OCI-LY7 (cell line): ENCODE results near the gene TTLL5. TPM values are rescaled to one million over a fixed set of nuclear protein-coding genes. Genes with fewer than 3 reads are reported as not detected.

Source experiments
- BruUV-seq: library from RNA; stranded (reverse); fragments of 400-500 nt; replicated peaks from 2 replicates; lab custom pipeline; 2021; lab: Mats Ljungman, UMichigan
- CTCF ChIA-PET: fragments of 300-600 bp; sonication (Branson Sonifier 250); formaldehyde crosslinking; loops from one replicate; lab custom pipeline; 2022; ENCODE audit warnings: antibody characterized with exemption; ENCODE audit not compliant: unreplicated experiment; lab: Charles Lee
- POLR2A ChIA-PET: fragments of 300-600 bp; sonication (Branson Sonifier 250); formaldehyde crosslinking; loops from one replicate; lab custom pipeline; 2022; ENCODE audit warnings: antibody characterized with exemption; lab: Charles Lee
- DNase-seq: peaks from one replicate; pipeline ENCODE4 v3.0.0-alpha.2; 2015; ENCODE audit warnings: low spot score
- H2AFZ ChIP-seq: fragments of 200-600 bp; sonication (generic), shearing (Covaris generic); 2 replicates; pipeline ENCODE4 v1.6.1; 2014; ENCODE audit warnings: mild to moderate bottlenecking, antibody characterized with exemption, low read length, moderate library complexity
- H3K27ac ChIP-seq: fragments of 200-600 bp; sonication (generic); 2 replicates; pipeline ENCODE4 v1.5.1; 2014; ENCODE audit warnings: mixed run types, low read depth, mild to moderate bottlenecking, moderate library complexity, low read length, inconsistent platforms; ENCODE audit not compliant: poor library complexity, severe bottlenecking
- H3K36me3 ChIP-seq: fragments of 200-600 bp; sonication (generic); 2 replicates; pipeline ENCODE4 v1.6.1; 2014; ENCODE audit warnings: mild to moderate bottlenecking, antibody characterized with exemption, low read length, moderate library complexity, mixed read lengths; ENCODE audit not compliant: insufficient read depth
- H3K4me1 ChIP-seq: fragments of 200-600 bp; sonication (generic); 2 replicates; pipeline ENCODE4 v1.5.1; 2014; ENCODE audit warnings: mild to moderate bottlenecking, low read length; ENCODE audit not compliant: insufficient read depth, poor library complexity, severe bottlenecking
- H3K4me2 ChIP-seq: fragments of 200-600 bp; sonication (generic); 2 replicates; pipeline ENCODE4 v1.6.1; 2014; ENCODE audit warnings: mild to moderate bottlenecking, low read length
- H3K4me3 ChIP-seq: fragments of 200-600 bp; sonication (generic); 2 replicates; pipeline ENCODE4 v1.5.1; 2014; ENCODE audit warnings: mild to moderate bottlenecking, low read depth, low read length; ENCODE audit not compliant: poor library complexity, severe bottlenecking
- H3K79me2 ChIP-seq: fragments of 200-600 bp; sonication (generic); 2 replicates; pipeline ENCODE4 v1.6.1; 2016; ENCODE audit warnings: low read depth, mild to moderate bottlenecking, low read length, moderate library complexity, mixed read lengths; ENCODE audit not compliant: insufficient read depth
- H3K9me2 ChIP-seq: fragments of 200-600 bp; sonication (generic); 2 replicates; pipeline ENCODE4 v1.6.1; 2016; ENCODE audit warnings: mild to moderate bottlenecking, low read length, mixed read lengths; ENCODE audit not compliant: insufficient read depth
- H3K9me3 ChIP-seq: fragments of 200-600 bp; sonication (generic); 2 replicates; pipeline ENCODE4 v1.6.1; 2014; ENCODE audit warnings: mild to moderate bottlenecking, mixed run types, low read length, mixed read lengths
- H4K20me1 ChIP-seq: fragments of 200-600 bp; sonication (generic); 2 replicates; pipeline ENCODE4 v1.6.1; 2014; ENCODE audit warnings: mild to moderate bottlenecking, antibody characterized with exemption, low read length, moderate library complexity, mixed read lengths; ENCODE audit not compliant: insufficient read depth
- EZH2phosphoT487 ChIP-seq: fragments of 200-600 bp; sonication (generic); IDR thresholded peaks from 2 replicates; pipeline ENCODE4 v1.6.1; 2018; ENCODE audit warnings: low read depth, borderline replicate concordance, mild to moderate bottlenecking, mixed run types, antibody characterized with exemption, low read length, moderate library complexity, mixed read lengths
- intact Hi-C: fragments of 100-400 bp; cut with micrococcal nuclease; formaldehyde crosslinking; loops from one replicate; pipeline ENCODE4 v1.10.0; 2022; ENCODE audit not compliant: unreplicated experiment
- total RNA-seq, 2 experiments: library from RNA; depleted of rRNA in 1 of 2; stranded (reverse); fragments of >200 nt in 1 of 2; shearing (Covaris generic) in 1 of 2; gene quantifications; 2 replicates each; pipeline ENCODE4 v1.2.3, GENCODE V29; 2014 to 2022
- TF ChIP-seq, protein P1 (sequence below): fragments of 200-600 bp; sonication (generic); conservative IDR thresholded peaks from 2 replicates; pipeline ENCODE4 v1.5.1; 2014; ENCODE audit warnings: mild to moderate bottlenecking, antibody characterized with exemption, low read length, moderate library complexity, mixed read lengths

TTLL5 gene
- total RNA-seq, 2 experiments from 2014 or later, result 34.3 to 55.6 TPM

DNA sequence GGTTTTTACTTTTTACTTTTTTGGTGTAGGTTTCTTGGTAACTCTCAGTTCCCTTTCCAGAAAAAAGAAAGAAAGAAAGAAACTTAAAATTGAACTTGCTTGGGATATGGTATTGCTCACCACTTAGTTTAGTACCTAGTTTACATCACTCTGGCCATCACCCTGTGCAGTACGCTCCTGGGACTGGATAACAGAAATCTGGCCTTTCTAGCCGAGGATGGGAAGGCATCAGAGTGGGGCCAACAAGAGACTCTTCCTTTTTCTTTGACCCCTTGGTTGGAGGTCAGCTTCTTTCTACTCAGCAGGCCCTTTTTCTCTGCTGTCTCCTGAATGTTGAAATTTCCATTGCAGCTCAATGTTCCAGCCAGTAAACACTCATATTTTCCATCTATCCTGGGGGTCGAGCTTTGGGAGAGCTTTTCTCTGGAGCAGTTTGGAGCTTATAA lies 164.1 kb downstream of the TTLL5 start:
- no peak overlapping the region for H3K27ac ChIP-seq
- no peak for DNase-seq
- intact Hi-C loops, result no loop called here
- ChIA-PET POLR2A (interaction anchor here (0.6 kb wide), 1 partner anchor 27 kb away, joined by 3 read pairs; no protein-coding TSS in a partner anchor), CTCF (no interaction called here)
- no TSS peak for BruUV-seq
- H2AFZ ChIP-seq, result no peak overlapping the region
- no peak overlapping the region for H3K4me2 ChIP-seq
- H3K36me3 ChIP-seq, result peaks cover 13% of the 10 kb centered on the region
- no peaks in the 10 kb centered on the region for H4K20me1 ChIP-seq
- no peaks in the 10 kb centered on the region for H3K9me3 ChIP-seq
- TF ChIP-seq, protein P1, sequence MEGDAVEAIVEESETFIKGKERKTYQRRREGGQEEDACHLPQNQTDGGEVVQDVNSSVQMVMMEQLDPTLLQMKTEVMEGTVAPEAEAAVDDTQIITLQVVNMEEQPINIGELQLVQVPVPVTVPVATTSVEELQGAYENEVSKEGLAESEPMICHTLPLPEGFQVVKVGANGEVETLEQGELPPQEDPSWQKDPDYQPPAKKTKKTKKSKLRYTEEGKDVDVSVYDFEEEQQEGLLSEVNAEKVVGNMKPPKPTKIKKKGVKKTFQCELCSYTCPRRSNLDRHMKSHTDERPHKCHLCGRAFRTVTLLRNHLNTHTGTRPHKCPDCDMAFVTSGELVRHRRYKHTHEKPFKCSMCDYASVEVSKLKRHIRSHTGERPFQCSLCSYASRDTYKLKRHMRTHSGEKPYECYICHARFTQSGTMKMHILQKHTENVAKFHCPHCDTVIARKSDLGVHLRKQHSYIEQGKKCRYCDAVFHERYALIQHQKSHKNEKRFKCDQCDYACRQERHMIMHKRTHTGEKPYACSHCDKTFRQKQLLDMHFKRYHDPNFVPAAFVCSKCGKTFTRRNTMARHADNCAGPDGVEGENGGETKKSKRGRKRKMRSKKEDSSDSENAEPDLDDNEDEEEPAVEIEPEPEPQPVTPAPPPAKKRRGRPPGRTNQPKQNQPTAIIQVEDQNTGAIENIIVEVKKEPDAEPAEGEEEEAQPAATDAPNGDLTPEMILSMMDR, result no peak
- TF ChIP-seq EZH2phosphoT487, result no peak
- no peaks in the 10 kb centered on the region for H3K4me1 ChIP-seq
- no peak overlapping the region for H3K4me3 ChIP-seq
- no peaks in the 10 kb centered on the region for H3K79me2 ChIP-seq
- H3K9me2 ChIP-seq, result no peaks in the 10 kb centered on the region

DNA sequence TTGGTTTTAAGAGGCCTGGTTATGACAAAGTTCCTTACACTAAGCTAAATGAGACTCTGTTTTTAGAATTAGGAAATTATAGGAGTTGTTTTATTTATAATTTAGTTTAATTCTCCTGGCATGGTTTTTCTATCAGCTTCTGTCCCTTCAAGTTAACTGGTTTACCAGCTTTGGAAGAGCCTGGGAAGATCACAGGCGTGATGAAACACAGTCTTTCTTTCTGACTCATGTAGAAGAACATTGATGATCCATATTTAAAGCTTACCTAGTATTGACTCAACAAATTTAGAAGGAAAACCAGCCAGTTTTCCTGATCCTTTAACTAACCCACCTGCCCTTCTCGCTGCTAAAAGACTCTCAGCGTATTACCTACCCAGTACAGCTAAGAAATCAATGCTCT lies 165.6 kb downstream of the TTLL5 start:
- H3K27ac ChIP-seq, result no peak overlapping the region

DNA sequence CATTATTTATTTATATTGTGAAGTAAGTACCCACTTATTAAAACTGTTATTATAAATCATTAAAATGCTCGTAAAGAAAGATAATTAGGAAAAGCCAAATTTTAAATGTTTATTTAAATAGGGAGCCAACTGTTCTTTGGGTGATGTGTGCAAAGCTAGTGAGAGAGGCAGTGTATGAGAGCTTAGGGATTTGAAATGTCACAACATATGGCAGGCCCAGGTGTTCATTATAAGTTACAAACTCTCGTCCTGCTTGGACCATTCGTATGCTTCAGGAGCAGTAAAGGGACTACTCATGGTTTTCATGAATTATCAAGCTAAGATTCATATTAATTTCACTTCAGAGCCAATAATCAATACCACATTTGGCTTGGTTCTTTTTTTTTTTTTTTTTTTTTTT lies 166.3 kb downstream of the TTLL5 start:
- POLR2A ChIA-PET, result interaction anchor here (0.6 to 2.0 kb wide), 4 partner anchors 17 to 474 kb away, joined by 3 to 7 read pairs (median 4); no protein-coding TSS in a partner anchor
- CTCF ChIA-PET, result no interaction called here
- BruUV-seq, result no TSS peak
- Histone ChIP-seq H3K9me3 (no peaks in the 10 kb centered on the region), H3K36me3 (peaks cover 1% of the 10 kb centered on the region; the same call in 1 of the 2 replicates), H3K4me2 (no peak overlapping the region), H3K79me2 (no peaks in the 10 kb centered on the region), H3K27ac (no peak overlapping the region), H3K4me3 (no peak overlapping the region), H3K9me2 (no peaks in the 10 kb centered on the region), H4K20me1 (no peaks in the 10 kb centered on the region), H2AFZ (no peak overlapping the region), H3K4me1 (no peaks in the 10 kb centered on the region)
- TF ChIP-seq, protein P1, result no peak
- no peak for TF ChIP-seq EZH2phosphoT487
- DNase-seq, result no peak
- intact Hi-C loops, result no loop called here

More for the DNA sequence above, 165.6 kb downstream of the TTLL5 start:
- Histone ChIP-seq H3K9me3 (no peaks in the 10 kb centered on the region), H3K36me3 (peaks cover 3% of the 10 kb centered on the region), H3K4me2 (no peak overlapping the region), H3K9me2 (no peaks in the 10 kb centered on the region), H3K4me1 (no peaks in the 10 kb centered on the region), H4K20me1 (no peaks in the 10 kb centered on the region), H2AFZ (no peak overlapping the region), H3K4me3 (no peak overlapping the region), H3K79me2 (no peaks in the 10 kb centered on the region)
- TF ChIP-seq, protein P1, result no peak
- no peak for TF ChIP-seq EZH2phosphoT487
- no peak for DNase-seq
- ChIA-PET POLR2A (interaction anchor here (0.5 to 0.6 kb wide), 2 partner anchors 13 to 23 kb away, joined by 3 read pairs; no protein-coding TSS in a partner anchor), CTCF (no interaction called here)
- no TSS peak for BruUV-seq
- intact Hi-C loops, result no loop called here
